Right forelimb (tissue), 1 donor: ENCODE data around the gene ERGIC1.
"Not testable (repeated sequence)": the region's sequence is repeated elsewhere in the genome, so short reads cannot be mapped to it uniquely, and the experiment has no call there.

ENCODE experiments used
- DNase-seq: peaks from one replicate; pipeline ENCODE4 v3.0.0-alpha.2; 2018

The ERGIC1 gene

DNA sequence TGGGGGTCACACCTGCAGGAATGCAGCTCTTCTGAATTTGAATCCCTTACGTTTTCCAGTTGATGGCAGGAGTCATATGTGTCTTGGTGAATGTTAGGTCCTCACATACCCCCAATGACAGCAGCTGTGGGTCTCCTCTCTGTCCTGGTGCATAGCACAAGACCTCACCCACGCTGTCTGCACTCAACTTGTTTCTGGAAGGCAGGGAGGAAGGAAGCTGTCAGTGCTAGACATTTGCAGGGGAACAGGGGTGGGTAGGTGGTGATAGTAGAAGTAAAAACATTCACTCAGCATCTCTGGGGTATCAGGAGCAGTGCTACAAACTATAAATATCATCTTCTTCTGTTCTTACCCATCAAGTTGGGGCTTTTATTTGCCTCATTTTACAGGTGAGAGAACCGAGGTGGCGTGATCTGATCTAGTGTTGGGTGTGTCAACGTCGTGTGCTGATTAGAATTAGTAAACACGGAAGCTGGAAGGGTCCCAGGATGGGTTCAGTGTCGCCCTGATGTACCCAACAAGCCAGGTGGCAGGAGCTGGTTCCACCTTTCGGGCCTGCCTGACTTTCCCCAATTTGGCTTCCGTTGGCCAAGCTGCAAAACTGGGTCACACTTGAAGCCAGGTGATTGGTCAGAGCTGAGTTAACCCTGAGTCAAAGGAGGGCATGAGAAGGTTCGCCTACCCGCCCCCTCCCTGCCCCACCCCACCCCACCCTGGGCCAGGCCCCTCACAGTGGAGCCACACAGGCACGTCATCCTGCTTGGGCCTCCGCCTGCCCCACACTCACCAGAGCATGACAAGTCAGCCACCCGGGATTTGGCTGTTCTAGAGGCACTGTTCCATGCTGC is 15.8 kb downstream of the ERGIC1 start:
- no peak for DNase-seq

DNA sequence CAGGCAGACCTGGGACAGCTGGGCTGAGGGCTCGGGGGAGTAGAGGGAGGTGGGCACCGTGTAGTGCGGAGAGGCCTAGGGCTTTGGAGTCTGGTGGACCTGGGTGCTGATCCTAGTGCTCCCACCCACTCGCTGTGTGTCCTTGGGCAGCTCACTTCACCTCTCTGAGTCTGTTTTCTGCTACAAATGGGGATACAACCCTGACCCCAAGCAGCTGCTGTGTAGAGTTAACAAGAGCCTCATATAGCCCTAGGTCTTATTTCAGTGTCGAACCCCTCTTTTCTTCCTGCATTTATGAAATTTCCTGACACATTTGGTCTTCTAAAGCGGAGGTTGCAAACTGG is 16.4 kb downstream of the ERGIC1 start:
- DNase-seq = no peak

DNA sequence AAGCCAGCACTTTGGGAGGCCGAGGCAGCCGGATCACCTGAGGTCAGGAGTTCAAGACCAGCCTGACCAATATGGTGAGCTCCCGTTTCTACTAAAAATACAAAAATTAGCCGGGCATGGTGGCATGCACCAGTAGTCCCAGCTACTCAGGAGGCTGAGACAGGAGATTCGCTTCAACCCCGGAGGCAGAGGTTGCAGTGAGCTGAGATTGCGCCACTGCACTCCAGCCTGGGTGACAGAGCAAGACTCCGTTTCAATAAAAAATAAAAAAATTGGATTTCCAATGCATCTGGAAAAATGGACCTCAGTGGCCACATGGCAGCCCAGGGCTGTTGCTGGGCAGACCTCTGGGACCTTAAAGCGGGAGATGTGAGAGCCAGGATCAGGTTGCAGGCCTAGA is 17.2 kb downstream of the ERGIC1 start:
- DNase-seq = not testable (repeated sequence)

DNA sequence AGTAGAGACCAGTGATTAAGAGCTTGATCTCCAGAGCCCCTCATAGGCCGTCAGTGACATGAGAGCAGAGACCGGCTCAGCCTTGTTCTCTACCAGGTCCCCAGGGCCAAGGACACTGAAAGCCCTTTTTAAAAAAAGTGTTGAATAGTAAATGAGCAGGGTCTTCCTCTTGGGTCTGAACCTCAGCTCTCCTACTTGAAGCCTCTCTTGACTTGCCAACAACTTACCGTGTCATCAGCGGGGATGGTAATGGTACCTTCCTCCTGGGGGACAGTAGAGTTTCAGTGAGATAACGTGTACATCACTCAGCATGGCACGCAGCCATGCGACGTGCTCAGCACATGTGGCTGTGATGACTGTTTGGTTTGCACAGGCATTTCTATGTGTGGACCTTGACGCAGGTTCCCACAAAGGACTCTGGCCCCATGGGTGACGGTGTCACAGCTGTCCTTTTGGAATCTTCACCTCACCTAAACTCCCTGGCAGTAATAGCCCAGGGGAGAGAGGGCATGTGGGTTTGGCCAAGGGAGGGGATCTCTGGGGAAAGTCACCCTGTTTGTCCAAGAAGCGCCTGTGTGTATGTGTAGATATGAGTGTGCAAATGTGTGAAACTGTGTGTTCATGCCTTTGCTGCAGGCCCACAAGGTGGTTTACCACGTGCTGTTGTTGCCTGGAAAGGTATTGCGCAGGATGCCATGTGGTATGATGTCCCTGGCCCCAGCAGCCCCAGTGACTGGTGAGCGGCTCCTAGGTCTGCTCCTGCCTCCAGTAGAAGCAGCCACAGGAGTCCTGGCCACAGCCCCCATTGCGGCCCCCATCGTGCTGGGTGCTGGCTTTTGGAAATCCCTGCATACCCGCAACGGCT is 18.7 kb downstream of the ERGIC1 start:
- DNase-seq = no peak

DNA sequence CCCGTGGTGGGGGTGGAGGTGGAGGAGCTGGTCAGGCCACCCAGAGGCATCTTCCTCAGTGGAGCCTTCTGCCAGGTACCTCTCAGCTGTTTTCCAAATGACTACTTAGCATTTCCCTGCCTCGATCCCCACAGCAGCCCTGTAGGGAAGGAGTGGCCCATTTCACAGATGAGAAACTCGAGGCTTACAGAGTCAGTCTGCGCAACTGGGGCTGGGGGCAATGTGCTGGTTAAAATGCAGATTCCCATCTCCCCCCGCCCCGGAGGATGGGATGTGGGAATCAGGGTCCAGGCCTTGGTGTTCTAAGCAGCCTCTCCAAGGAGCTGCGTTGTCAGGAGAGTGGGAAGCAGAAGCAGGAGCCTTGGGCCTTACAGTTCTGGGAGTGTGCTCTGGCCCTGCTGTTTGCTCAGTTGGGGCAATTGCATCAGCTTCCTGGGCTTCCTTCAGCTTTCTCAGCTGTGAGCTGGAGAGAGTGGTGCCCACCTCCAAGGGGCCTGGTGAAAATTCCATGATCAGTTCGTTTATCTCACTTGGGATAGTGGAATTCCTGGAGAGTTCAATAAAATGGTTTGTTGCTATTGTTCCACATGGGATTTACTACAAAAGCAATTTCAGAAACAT is 19.4 kb downstream of the ERGIC1 start:
- no peak for DNase-seq

DNA sequence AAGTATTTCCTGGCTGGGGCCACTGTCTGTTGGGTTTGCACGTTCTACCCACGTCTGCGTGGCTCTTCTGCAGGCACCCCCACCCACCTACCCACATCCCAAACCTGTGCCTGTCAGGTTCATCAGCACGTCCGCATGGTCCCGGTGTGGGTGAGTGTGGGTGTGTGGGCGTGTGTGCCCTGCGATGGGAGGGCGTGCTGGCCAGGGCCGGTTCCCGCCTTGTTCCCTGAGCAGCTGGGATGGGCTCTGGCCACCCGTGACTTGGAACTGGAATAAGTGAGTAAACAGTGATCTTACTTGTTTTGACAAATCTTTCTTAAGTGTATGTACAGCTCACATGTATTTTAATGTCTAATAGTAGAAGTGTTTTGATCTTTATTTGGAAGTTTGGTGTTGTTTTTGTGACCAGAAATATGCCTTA is 20.4 kb downstream of the ERGIC1 start:
- DNase-seq = no peak

DNA sequence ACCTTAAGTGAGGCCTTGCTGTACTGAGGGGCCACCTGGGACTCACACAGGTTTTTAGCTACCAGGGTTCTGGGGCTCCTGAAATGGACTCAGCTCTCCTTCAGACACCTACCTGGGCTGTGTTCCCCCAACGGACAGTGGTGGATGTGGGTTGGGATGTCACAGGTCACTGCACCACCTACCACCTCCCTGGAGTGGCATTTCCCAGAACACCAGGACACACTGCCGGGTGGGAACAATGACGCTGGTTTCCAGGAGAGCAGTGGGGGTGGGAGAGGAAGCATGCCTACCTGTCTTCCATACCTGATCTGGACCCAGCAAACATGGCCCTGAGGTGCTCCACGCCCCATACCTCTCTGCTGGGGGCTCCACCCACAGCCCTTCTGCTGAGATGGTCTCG is 20.9 kb downstream of the ERGIC1 start:
- no peak for DNase-seq

DNA sequence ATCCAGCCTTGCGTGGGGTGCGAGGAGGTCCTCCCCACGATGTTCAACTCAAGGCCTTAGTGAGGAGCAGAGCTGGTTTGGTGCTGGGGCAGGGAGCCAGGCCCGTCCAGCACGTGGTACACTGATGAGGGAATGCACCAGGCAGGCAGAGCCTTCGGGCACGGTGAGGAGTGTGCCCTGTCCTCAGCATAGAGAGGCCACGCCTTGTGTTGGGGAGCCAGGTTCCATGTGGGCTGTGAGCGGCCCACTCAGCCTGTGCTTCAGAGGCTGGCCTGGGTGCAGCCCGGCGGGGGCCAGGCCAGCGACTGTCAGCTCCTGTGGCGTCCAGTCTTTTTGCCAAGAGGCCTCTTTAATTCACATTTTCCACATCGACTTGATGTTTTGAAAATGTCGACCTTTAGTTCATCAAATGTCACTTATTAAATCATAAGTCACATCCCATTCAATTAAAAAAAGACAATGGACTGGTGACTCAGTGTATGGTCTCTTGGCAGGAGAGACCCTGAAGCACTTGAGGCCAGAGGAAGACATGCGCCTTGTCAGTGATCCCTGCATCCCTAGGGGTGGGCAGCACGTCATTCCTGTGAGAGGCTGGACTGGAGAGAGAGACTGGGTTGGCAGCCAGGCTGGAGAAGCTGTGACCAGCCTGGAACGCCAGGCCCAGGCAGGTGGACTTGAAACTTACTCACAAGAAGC is 21.7 kb downstream of the ERGIC1 start:
- DNase-seq = no peak

DNA sequence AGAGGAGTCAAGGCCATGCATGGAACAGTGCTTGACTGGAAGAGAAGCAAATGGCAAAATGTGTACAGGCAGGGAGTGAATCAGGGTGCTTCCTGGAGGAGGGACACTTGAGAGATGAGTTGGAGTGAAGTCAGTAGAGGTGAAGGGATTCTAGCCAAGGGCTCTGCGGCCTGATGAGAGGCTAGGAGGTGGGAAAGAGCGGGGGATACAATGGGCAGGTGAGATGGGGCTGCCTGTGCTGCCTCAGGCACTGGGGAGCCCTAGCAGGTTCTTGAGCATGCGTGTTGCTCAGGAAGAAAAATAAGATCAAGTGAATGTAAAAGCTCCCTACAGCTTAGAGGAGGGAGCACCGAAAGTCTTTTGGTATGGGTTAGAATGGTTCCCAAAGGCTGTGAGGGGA is 22.3 kb downstream of the ERGIC1 start:
- no peak for DNase-seq

DNA sequence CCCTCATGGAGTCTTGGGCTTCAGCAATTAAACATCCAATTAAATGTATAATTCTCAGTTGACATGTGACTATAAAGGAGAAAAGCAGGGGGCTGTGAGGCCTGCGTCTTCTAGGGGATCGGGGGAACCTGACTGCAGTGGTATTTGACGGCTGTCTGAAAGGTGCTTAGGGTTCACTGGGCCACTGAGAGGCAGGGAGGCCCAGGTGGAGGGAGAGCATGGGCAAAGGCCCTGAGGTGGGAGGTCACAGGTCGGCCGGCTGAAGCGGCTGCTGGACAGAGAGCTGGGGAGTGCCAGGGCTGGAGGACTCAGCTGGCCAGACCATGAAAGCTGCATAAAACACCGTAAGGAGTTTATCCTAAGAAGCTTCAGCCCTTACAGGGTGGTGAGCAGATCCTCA is 23.9 kb downstream of the ERGIC1 start:
- no peak for DNase-seq

DNA sequence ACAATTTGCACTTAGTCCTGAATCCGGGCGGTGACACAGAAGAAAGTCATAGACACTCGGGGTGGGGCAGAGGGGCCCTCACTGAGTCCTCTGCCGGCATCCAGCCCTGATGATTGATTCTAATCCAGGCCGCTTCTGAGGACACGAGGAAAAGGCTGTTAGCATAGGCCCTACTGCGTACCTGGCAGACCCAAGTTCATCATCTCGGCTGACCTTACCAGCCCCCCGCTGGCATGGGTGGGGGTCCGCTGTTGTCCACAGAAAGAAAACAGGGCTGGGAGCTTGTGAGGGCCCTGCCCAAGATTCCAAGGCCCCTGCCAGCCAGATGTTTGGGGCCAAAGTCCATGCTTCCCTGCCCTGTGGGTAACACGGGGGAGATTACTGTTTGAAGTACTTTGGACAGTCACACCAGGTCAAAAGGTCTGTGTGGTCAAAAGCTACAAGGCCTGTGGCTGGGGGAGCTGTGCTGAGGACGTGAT is 24.5 kb downstream of the ERGIC1 start:
- no peak for DNase-seq

DNA sequence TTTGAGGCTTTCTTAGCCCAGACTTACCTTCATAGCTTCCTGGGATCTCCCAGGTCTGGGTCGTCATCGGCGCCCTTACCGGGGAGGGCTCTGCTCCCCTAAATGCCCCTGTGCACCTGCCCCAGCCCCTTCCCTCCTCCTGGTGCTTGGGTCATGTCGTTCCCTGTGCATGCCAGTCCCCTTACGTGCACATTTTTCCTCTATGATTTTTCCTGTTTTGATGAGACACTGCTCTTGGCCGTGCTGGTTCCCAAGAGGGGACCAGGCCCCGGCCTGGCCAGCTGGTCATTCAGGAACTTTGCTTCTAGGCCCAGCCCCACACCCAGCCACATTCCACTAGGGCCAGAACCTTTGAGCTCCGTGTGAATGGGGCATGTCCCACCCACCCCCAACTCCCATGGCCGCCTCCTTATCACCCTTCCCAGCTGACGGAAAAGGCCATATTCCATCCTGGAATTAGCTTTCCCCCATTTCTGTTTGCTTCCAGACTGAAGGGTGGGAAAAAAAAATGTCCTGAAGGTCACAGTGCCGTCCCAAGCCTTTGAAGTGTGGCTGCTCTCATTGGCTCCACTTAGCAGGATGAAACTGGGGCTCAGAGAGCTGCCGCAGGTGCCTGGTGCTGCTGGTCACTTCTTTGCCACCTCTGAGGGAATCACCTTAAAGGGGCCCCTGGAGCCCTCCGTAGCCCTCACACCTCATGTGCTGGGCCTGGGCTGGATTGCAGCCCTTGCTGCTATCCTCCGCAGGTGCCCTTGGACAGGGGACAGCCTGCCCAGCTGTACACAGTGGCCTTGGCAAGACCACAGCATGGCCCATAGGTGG is 25.1 kb downstream of the ERGIC1 start:
- DNase-seq = no peak

DNA sequence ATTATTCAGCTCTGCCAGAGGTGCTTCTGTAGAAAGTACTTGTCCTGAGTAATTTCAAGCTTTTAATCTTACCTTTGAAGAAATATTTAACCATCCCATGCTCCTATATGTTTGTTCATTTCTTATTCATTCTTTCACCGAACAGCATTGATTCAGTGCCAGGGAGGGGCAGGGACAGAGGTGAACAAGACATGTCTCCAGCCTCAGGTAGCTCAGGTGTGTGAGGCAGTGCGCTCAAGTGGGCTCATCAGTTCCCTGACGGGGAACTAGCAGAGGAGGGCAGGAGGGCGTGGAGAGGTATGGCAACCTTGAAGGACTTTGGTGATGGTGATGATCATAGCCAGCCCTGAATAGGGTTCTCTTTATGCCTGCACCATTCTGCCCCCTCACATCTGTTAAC is 25.9 kb downstream of the ERGIC1 start:
- DNase-seq = no peak

DNA sequence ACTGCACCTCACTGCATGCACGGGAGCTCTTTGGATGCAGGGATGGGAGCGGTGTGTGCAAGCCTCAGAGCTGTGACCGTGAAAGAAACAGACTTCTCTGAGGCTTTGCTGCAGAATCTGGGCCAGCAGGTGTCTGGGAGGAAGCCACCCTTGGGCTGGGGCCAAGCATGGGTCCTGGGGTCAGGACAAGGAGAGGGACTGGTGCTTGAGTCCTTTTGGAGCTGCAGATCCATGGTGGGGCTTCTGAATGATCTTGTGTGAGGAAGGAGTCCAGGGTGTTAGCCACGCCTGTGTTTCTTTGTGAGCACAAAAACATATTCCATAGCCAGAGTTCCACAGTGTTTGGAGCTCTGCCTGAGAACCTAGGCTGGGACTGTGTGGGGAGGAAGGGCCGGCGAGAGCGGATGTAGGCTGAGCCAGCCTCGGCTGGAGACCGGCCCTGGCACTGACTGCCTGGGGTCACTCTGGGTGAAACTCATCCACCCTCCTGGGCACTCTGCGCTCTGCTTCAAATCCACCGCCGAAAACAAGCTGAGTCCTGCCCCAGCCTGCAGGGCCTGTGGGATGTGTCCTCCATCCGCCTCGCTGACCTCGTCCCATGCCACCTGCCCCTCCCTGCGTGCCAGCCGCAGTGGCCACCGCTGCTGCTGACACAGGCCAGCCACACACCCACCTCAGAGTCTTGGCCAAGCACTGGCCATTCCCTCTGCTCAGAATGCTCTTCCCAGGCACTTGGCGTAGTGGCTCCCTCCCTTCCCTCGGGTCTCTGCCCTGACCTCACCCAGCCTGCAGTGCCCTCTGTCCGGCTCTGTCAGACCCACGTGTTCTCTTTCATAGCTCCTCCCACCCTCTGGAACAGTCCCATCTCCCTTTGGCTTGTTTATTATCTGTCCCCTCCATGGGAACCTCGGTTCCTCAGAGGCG is 26.7 kb downstream of the ERGIC1 start:
- peak; percentile 76 for DNase-seq

DNA sequence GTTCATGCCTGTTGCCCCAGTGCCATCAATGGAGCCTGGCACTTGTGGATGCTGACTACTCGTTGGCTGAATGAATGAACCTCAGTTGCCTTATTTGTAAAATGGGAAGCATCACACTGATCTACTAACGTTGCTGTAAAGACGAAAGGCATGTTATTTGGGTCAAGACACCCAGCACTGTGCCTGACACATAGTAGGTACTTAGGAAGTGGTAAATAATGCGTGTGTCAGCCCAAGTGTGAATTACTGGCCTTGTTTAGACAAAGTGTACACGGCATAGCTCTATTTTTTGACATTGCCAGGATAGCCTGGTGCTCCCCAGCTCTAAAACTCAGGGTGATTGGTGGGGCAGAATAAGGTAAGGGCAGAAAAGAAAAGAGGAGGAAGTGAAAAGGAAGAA is 27.4 kb downstream of the ERGIC1 start:
- DNase-seq = no peak

DNA sequence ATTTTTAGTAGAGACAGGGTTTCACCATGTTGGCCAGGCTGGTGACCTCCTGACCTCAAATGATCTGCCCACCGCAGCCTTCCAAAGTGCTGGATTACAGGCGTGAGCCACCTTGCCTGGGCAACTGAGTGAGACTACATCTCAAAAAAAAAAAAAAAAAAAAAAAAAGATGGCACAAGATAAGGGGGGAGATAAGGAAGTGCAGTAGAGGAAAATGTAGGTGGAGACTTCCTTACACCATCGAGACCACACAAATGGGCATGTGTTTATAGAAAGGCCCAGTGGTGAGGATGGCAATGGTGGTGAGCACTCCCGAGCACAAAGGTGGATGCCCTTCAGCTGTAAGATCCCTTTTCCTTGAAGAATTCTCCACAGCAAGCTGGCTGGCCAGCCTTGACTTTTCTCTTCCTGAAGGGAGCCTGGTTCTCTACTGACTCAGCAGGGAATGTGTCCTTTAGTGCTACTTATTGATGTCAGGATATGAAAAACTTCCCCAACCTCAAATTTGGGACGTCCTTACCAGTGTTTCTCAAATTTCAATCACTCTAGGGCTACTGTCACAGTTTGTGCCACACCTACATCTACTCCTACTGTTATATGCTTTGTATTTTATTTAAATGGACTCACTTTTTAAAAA is 28.2 kb downstream of the ERGIC1 start:
- DNase-seq = no peak

DNA sequence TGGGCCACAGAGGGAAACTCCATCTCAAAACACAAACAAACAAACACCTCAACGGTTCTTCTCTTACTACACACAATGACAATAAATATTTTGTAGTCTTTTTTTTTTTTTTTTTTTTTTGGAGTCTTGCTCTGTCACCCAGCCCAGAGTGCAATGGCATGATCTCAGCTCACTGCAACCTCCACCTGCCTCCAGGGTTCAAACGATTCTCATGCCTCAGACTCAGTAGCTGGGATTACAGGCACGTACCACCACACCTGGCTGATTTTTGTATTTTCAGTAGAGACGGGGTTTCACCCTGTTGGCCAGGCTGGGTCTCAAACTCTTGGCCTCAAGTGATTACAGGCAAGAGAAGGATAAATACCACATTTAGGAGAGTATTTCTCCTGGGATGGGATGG is 30.1 kb downstream of the ERGIC1 start:
- not testable (repeated sequence) for DNase-seq

DNA sequence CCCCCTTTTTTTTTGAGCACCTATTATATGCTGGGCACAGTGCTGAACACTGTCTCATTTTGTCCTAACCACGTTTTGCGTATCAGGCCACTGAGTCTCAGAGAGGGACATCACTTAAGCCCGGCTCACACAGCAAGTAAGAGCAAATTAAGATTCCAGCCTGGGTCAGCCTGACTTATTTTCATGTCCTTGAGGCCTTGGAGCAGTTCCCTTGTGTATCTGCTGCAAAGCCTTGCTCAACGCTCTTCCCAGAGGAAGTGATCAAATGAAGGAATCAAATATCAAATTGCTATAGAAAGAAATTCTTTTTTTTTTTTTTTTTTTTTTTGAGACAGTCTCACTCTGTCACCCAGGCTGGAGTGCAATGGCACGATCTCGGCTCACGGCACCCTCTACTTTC is 30.7 kb downstream of the ERGIC1 start:
- no peak for DNase-seq

DNA sequence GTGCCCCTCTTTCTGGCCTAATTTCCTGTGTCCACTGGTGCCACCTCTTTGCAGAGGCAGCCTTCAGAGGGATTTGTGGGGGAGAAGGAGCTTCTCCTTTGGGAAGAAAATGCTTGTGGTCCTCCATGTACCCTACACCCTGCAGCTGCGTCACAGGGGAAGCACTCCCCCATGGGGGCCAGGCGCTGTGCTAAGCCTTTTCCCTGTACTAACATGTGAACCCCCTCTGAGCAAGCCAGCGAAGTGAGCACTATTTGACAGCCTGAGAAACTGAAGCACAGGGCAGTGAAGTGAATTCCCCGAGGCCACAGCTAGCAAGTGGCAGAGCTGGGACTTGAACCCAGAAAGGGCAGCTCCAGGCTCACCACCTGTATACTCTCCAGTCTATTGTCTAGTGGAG is 32.3 kb downstream of the ERGIC1 start:
- DNase-seq = no peak
